Liver (tissue), 9 donors: ENCODE results near the gene CCDC112. TPM values are rescaled to one million over a fixed set of nuclear protein-coding genes. Genes with fewer than 3 reads are reported as not detected.

Experiments used
- DNase-seq: peaks from one replicate; pipeline ENCODE4 v3.0.0-alpha.2; 2017; ENCODE audit warnings: low spot score
- H3K27ac ChIP-seq, 2 donors: one replicate each; pipeline ENCODE4 v1.7.0; 2013; ENCODE audit warnings: inconsistent platforms in 2 of 2, low read length in 2 of 2, control low read depth in 1 of 2, low read depth in 1 of 2, mild to moderate bottlenecking in 1 of 2
- H3K27me3 ChIP-seq, 4 donors: one replicate each; pipeline versions ENCODE4 v1.6.1 to v1.7.0; 2013; ENCODE audit warnings: low read length in 3 of 4, inconsistent platforms in 1 of 4, mild to moderate bottlenecking in 1 of 4, moderate library complexity in 1 of 4; ENCODE audit not compliant: control insufficient read depth in 4 of 4, insufficient read depth in 4 of 4
- H3K36me3 ChIP-seq, 4 donors: one replicate each; pipeline versions ENCODE4 v1.6.1 to v1.7.0; 2013; ENCODE audit warnings: low read length in 3 of 4, mild to moderate bottlenecking in 3 of 4, low read depth in 1 of 4, moderate library complexity in 1 of 4; ENCODE audit not compliant: control insufficient read depth in 4 of 4, insufficient read depth in 3 of 4
- H3K4me1 ChIP-seq, 4 donors: one replicate each; pipeline versions ENCODE4 v1.6.1 to v1.7.0; 2013; ENCODE audit warnings: low read length in 3 of 4, mild to moderate bottlenecking in 3 of 4, moderate library complexity in 1 of 4; ENCODE audit not compliant: control insufficient read depth in 4 of 4, insufficient read depth in 4 of 4
- H3K4me3 ChIP-seq, 3 donors: one replicate each; pipeline versions ENCODE4 v1.6.1 to v1.7.0; 2013; ENCODE audit warnings: low read length in 3 of 3, control low read depth in 1 of 3, low read depth in 1 of 3, mild to moderate bottlenecking in 1 of 3
- H3K9ac ChIP-seq, 2 donors: one replicate each; pipeline ENCODE4 v1.7.0; 2013; ENCODE audit warnings: low read length in 2 of 2, mild to moderate bottlenecking in 2 of 2, moderate library complexity in 2 of 2, control low read depth in 1 of 2, low read depth in 1 of 2
- H3K9me3 ChIP-seq, 4 donors: one replicate each; pipeline versions ENCODE4 v1.6.1 to v1.7.0; 2013; ENCODE audit warnings: low read length in 3 of 4; ENCODE audit not compliant: control insufficient read depth in 4 of 4
- ATF3 ChIP-seq: IDR thresholded peaks from 2 replicates; pipeline ENCODE4 v1.6.1; 2016; ENCODE audit warnings: antibody characterized with exemption
- CTCF ChIP-seq: fragments of 150-350 bp; IDR thresholded peaks from 2 replicates; pipeline ENCODE4 v1.5.1; 2017; ENCODE audit warnings: improper control_type of control experiment, low read depth, low read length; ENCODE audit not compliant: missing input control
- EGR1 ChIP-seq, 2 donors: IDR thresholded peaks; 2 replicates each; pipeline ENCODE4 v1.6.1; 2016 to 2018; ENCODE audit warnings: antibody characterized with exemption in 2 of 2, low read depth in 2 of 2
- FOXA1 ChIP-seq: IDR thresholded peaks from 2 replicates; pipeline ENCODE4 v1.6.1; 2016; ENCODE audit warnings: antibody characterized with exemption
- FOXA2 ChIP-seq: IDR thresholded peaks from 2 replicates; pipeline ENCODE4 v1.6.1; 2016; ENCODE audit warnings: antibody characterized with exemption
- GABPA ChIP-seq, 2 donors: IDR thresholded peaks in 1 of 2; conservative IDR thresholded peaks in 1 of 2; 2 replicates each; pipeline ENCODE4 v1.6.1; 2016; ENCODE audit warnings: antibody characterized with exemption in 2 of 2, mild to moderate bottlenecking in 1 of 2, moderate library complexity in 1 of 2
- HNF4A ChIP-seq, 2 donors: conservative IDR thresholded peaks; 2 replicates each; pipeline ENCODE4 v1.6.1; 2016; ENCODE audit warnings: antibody characterized with exemption in 2 of 2, mild to moderate bottlenecking in 2 of 2
- HNF4G ChIP-seq: IDR thresholded peaks from 2 replicates; pipeline ENCODE4 v1.6.1; 2016; ENCODE audit warnings: antibody characterized with exemption
- JUND ChIP-seq, 2 donors: IDR thresholded peaks; 2 replicates each; pipeline ENCODE4 v1.6.1; 2016; ENCODE audit warnings: antibody characterized with exemption in 2 of 2
- MAX ChIP-seq: IDR thresholded peaks from 2 replicates; pipeline ENCODE4 v1.6.1; 2016; ENCODE audit warnings: antibody characterized with exemption
- NR2F2 ChIP-seq: IDR thresholded peaks from 2 replicates; pipeline ENCODE4 v1.6.1; 2016; ENCODE audit warnings: antibody characterized with exemption
- RAD21 ChIP-seq, 2 donors: IDR thresholded peaks; 2 replicates each; pipeline ENCODE4 v1.6.1; 2016; ENCODE audit warnings: antibody characterized with exemption in 2 of 2, mild to moderate bottlenecking in 2 of 2
- REST ChIP-seq: IDR thresholded peaks from 2 replicates; pipeline ENCODE4 v1.6.1; 2016; ENCODE audit warnings: antibody characterized with exemption, mild to moderate bottlenecking
- RXRA ChIP-seq, 2 donors: IDR thresholded peaks; 2 replicates each; pipeline ENCODE4 v1.6.1; 2017 to 2018; ENCODE audit warnings: antibody characterized with exemption in 2 of 2, mild to moderate bottlenecking in 1 of 2
- SP1 ChIP-seq: IDR thresholded peaks from 2 replicates; pipeline ENCODE4 v1.6.1; 2018; ENCODE audit warnings: antibody characterized with exemption, mild to moderate bottlenecking
- TAF1 ChIP-seq: conservative IDR thresholded peaks from 2 replicates; pipeline ENCODE4 v1.6.1; 2016; ENCODE audit warnings: antibody characterized with exemption, mild to moderate bottlenecking
- YY1 ChIP-seq: IDR thresholded peaks from 2 replicates; pipeline ENCODE4 v1.6.1; 2016; ENCODE audit warnings: antibody characterized with exemption, mild to moderate bottlenecking
- ZBTB33 ChIP-seq: IDR thresholded peaks from 2 replicates; pipeline ENCODE4 v1.6.1; 2016; ENCODE audit warnings: antibody characterized with exemption
- WGBS: extraction: QIAGEN DNeasy Blood & Tissue Kit; methylation state at CpG from one replicate; pipeline ENCODE4 v1.1.7; 2013; 5-methylcytosine and 5-hydroxymethylcytosine counted together
- polyA plus RNA-seq, 2 donors: library from polyadenylated mRNA; stranded (reverse) in 1 of 2; unstranded in 1 of 2; fragments of 200-250 nt in 1 of 2; fragments of >200 nt in 1 of 2; fragmentation: Nextera tagmentation in 1 of 2; extraction: Ambion mirVana in 1 of 2; gene quantifications; one replicate each; pipeline versions ENCODE4 v1.2.1 to v1.2.3, GENCODE V29; 2013 to 2015
- total RNA-seq, 2 donors: library from RNA; depleted of rRNA; stranded (reverse); fragments of >200 nt; gene quantifications; one replicate each; pipeline ENCODE4 v1.2.3, GENCODE V29; 2014
- donor health status: healthy.
- donor health status: healthy.
- donor health status: healthy.
- donor health status: healthy.
- donor health status: healthy.

Gene CCDC112
- total and polyA plus RNA-seq, 4 donors, result 0.75 to 1.6 (median 1.1) TPM

- Histone ChIP-seq H3K36me3 (no peaks in the 10 kb centered on the region), H3K27ac (no peak overlapping the region), H3K4me3 (no peak overlapping the region), H3K4me1 (peaks cover 0 to 7% (median 6%) of the 10 kb centered on the region in 4 donors), H3K9me3 (no peaks in the 10 kb centered on the region), H3K27me3 (no peaks in the 10 kb centered on the region), H3K9ac (no peak overlapping the region)
- no peak for DNase-seq
- TF ChIP-seq YY1 (no peak), RXRA (IDR thresholded peaks at IDR 0.05) (no peak), TAF1 (no peak)
Observed at GRCh38 chr5:115291397-115291796, 5.1 kb downstream of the CCDC112 start.

- Histone ChIP-seq H3K4me1 (no peaks in the 10 kb centered on the region), H3K4me3 (no peak overlapping the region), H3K36me3 (no peaks in the 10 kb centered on the region), H3K27me3 (no peaks in the 10 kb centered on the region), H3K9ac (no peak overlapping the region), H3K27ac (no peak overlapping the region), H3K9me3 (no peaks in the 10 kb centered on the region)
- no peak for DNase-seq
- WGBS, result 88% methylated on average over 4 of the region's 4 CpGs
- no peak for TF ChIP-seq EGR1 (IDR thresholded peaks at IDR 0.05; ENCODE audit: low read depth in 2 of 2)
- no peak for TF ChIP-seq ZBTB33
- no peak for TF ChIP-seq FOXA2
- no peak for TF ChIP-seq HNF4G
- TF ChIP-seq MAX, result no peak
- TF ChIP-seq YY1, result no peak
- TF ChIP-seq SP1, result no peak
- TF ChIP-seq NR2F2, result no peak
- TF ChIP-seq TAF1, result no peak
- no peak for TF ChIP-seq GABPA (IDR thresholded peaks at IDR 0.05 in 1 of 2, conservative IDR thresholded peaks at IDR 0.05 in 1 of 2)
- TF ChIP-seq RXRA (IDR thresholded peaks at IDR 0.05), result no peak
- TF ChIP-seq FOXA1, result no peak
- no peak for TF ChIP-seq REST
- TF ChIP-seq HNF4A (conservative IDR thresholded peaks at IDR 0.05), result no peak
- no peak for TF ChIP-seq JUND (IDR thresholded peaks at IDR 0.05)
- TF ChIP-seq RAD21 (IDR thresholded peaks at IDR 0.05), result no peak
- no peak for TF ChIP-seq ATF3
- no peak for TF ChIP-seq CTCF
Observed at GRCh38 chr5:115289104-115289503, 7.3 kb downstream of the CCDC112 start.
